K562 (cell line): ENCODE measurements around the gene SLC39A6. TPM values are rescaled to one million over a fixed set of nuclear protein-coding genes. Genes with fewer than 3 reads are reported as not detected.
A peak's percentile ranks its signal among the peaks of the same experiment; 100 is the strongest.
"Not testable (repeated sequence)": the region's sequence is repeated elsewhere in the genome, so short reads cannot be mapped to it uniquely, and the experiment has no call there.

Experiments used
- ATAC-seq: fragments of 200-7000 bp; cut with Tn5 transposase; 3 replicates; pipeline ENCODE4 v1.9.1; 2020; ENCODE audit warnings: moderate library complexity
- BruUV-seq: library from RNA; stranded (reverse); fragments of 400-500 nt; replicated peaks from 2 replicates; lab custom pipeline; 2021; lab: Mats Ljungman, UMichigan
- CTCF ChIA-PET: fragments of 300-600 bp; formaldehyde crosslinking; extraction: SDS; loops from one replicate; lab custom pipeline; 2021; ENCODE audit warnings: low intra/inter-chr PET ratio; lab: Yijun Ruan, JAX
- POLR2A ChIA-PET: fragments of 300-600, 350-650 bp; sonication (Branson Sonifier 250); formaldehyde crosslinking; extraction: SDS; loops from one replicate; lab custom pipeline; 2021; ENCODE audit warnings: antibody characterized with exemption, inconsistent platforms; lab: Yijun Ruan, JAX
- DNase-seq, 4 experiments: peaks; one replicate each; pipeline versions ENCODE4 v3.0.0 to v3.0.0-alpha.2; 2011 to 2018; ENCODE audit warnings: low spot score in 3 of 4, mixed read lengths in 3 of 4; ENCODE audit errors: extremely low read depth in 1 of 4
- FAIRE-seq: peaks from 2 replicates; lab custom pipeline; 2011; peaks lifted over from hg19 to GRCh38; lab: Jason Lieb, UNC
- H2AFZ ChIP-seq: 2 replicates; pipeline ENCODE4 v1.6.0; 2011; ENCODE audit warnings: low read depth, low read length, control low read depth, inconsistent platforms
- H3K27ac ChIP-seq: fragments of 200-600 bp; 3 replicates; pipeline ENCODE4 v1.8.0; 2011; ENCODE audit warnings: low read depth, mild to moderate bottlenecking, control low read depth, inconsistent platforms, low read length, moderate library complexity, mixed read lengths; ENCODE audit errors: extremely low read depth
- H3K27me3 ChIP-seq, 2 experiments: fragments of 300-600 bp in 1 of 2; 2 replicates in 1 of 2; 3 replicates in 1 of 2; pipeline versions ENCODE4 v1.6.0 to v1.8.0; 2011; ENCODE audit warnings: inconsistent platforms in 2 of 2, low read length in 2 of 2, mild to moderate bottlenecking in 1 of 2, mixed read lengths in 1 of 2, moderate library complexity in 1 of 2; ENCODE audit not compliant: control insufficient read depth in 2 of 2, insufficient read depth in 2 of 2
- H3K36me3 ChIP-seq: fragments of 300-600 bp; 3 replicates; pipeline ENCODE4 v1.8.0; 2011; ENCODE audit warnings: mild to moderate bottlenecking, low read length, inconsistent platforms; ENCODE audit not compliant: control insufficient read depth, insufficient read depth
- H3K4me1 ChIP-seq, 2 experiments: fragments of 200-600 bp in 1 of 2; replicated peaks in 1 of 2; 2 replicates in 1 of 2; 3 replicates in 1 of 2; pipeline versions ENCODE4 v1.5.1 to v1.8.0; 2011; ENCODE audit warnings: inconsistent platforms in 2 of 2, low read length in 2 of 2, mild to moderate bottlenecking in 1 of 2, mixed read lengths in 1 of 2, moderate library complexity in 1 of 2; ENCODE audit not compliant: control insufficient read depth in 2 of 2, insufficient read depth in 2 of 2
- H3K4me2 ChIP-seq: 2 replicates; pipeline ENCODE4 v1.6.1; 2011; ENCODE audit warnings: low read length, control low read depth, inconsistent platforms, mixed read lengths; ENCODE audit not compliant: insufficient read depth
- H3K4me3 ChIP-seq: fragments of 200-600 bp; sonication (generic), shearing (Covaris generic); 2 replicates; pipeline ENCODE4 v1.5.1; 2016; ENCODE audit warnings: control low read depth, inconsistent platforms
- H3K79me2 ChIP-seq: fragments of 200-600 bp; 3 replicates; pipeline ENCODE4 v1.8.0; 2011; ENCODE audit warnings: low read length, inconsistent platforms; ENCODE audit not compliant: control insufficient read depth, insufficient read depth
- H3K9ac ChIP-seq, 2 experiments: 2 replicates each; pipeline versions ENCODE4 v1.6.0 to v1.6.1; 2011; ENCODE audit warnings: low read depth in 2 of 2, low read length in 2 of 2, control low read depth in 1 of 2, inconsistent platforms in 1 of 2, mild to moderate bottlenecking in 1 of 2, mixed read lengths in 1 of 2; ENCODE audit not compliant: insufficient read depth in 1 of 2
- H3K9me1 ChIP-seq: one replicate; pipeline ENCODE4 v1.6.0; 2011; ENCODE audit warnings: inconsistent platforms, mild to moderate bottlenecking, low read length, moderate library complexity; ENCODE audit not compliant: control insufficient read depth, insufficient read depth
- H3K9me3 ChIP-seq: replicated peaks from 2 replicates; pipeline ENCODE4 v1.5.1; 2011; ENCODE audit warnings: low read depth, low read length, inconsistent platforms; ENCODE audit not compliant: control insufficient read depth, insufficient read depth
- H4K20me1 ChIP-seq: replicated peaks from 2 replicates; pipeline ENCODE4 v1.6.1; 2011; ENCODE audit warnings: low read length, inconsistent platforms, mixed read lengths; ENCODE audit not compliant: control insufficient read depth, insufficient read depth
- ARID1B ChIP-seq: fragments of 450-650 bp; IDR thresholded peaks from 2 replicates; pipeline ENCODE4 v1.6.1; 2016; ENCODE audit warnings: antibody characterized with exemption, mild to moderate bottlenecking, inconsistent platforms
- ASH1L ChIP-seq: fragments of 450-650 bp; IDR thresholded peaks from 2 replicates; pipeline ENCODE4 v1.6.1; 2018; ENCODE audit warnings: borderline replicate concordance, mild to moderate bottlenecking, low read depth; ENCODE audit not compliant: partially characterized antibody
- L3MBTL2 ChIP-seq: fragments of 450-650 bp; IDR thresholded peaks from 2 replicates; pipeline ENCODE4 v1.6.1; 2016; ENCODE audit warnings: mild to moderate bottlenecking, moderate library complexity
- TCFL5 ChIP-seq: fragments of 250-450 bp; sonication (Bioruptor Pico); conservative IDR thresholded peaks from 2 replicates; pipeline ENCODE4 v1.6.1; 2021; ENCODE audit warnings: mild to moderate bottlenecking, moderate library complexity, matching md5 sums
- ZKSCAN1 ChIP-seq: fragments of 150-350 bp; IDR thresholded peaks from 2 replicates; pipeline ENCODE4 v1.6.1; 2016; ENCODE audit warnings: low read depth, low read length
- ZNF175 ChIP-seq: fragments of 200-800 bp; sonication (Bioruptor generic); IDR thresholded peaks from 2 replicates; pipeline ENCODE4 v1.6.1; 2016; ENCODE audit warnings: low read depth, mild to moderate bottlenecking, missing genetic modification characterization, missing compliant biosample characterization
- WGBS: fragments of 100-300 bp; shearing (Covaris generic); methylation state at CpG from one replicate; pipeline ENCODE4 v1.1.6; 2016; ENCODE audit warnings: low coverage, mixed read lengths; ENCODE audit not compliant: insufficient coverage; ENCODE audit errors: missing lambda C conversion rate; 5-methylcytosine and 5-hydroxymethylcytosine counted together
- in situ Hi-C: fragments of 300-500 bp; cut with MboI; formaldehyde crosslinking; loops from 4 replicates; pipeline ENCODE4 v1.15.0; 2018; ENCODE audit warnings: inconsistent platforms, mixed read lengths
- intact Hi-C: fragments of 100-400 bp; cut with micrococcal nuclease; formaldehyde crosslinking; loops from 2 replicates; pipeline ENCODE4 v1.14.2; 2022
- polyA plus RNA-seq, 8 experiments: library from polyadenylated mRNA; depleted of rRNA in 4 of 8; stranded (reverse) in 5 of 8; unstranded in 3 of 8; fragments of >200 nt; fragmentation: Nextera tagmentation in 2 of 8; fragmentation: Illumina TruSeq in 1 of 8; extraction: Ambion mirVana in 2 of 8; extraction: Trizol in 1 of 8; gene quantifications; 2 replicates each; pipeline versions ENCODE4 v1.2.1 to v1.2.3, GENCODE V29; 2011 to 2014; ENCODE audit warnings: inconsistent platforms in 1 of 8, missing spikeins in 1 of 8
- total RNA-seq, 7 experiments: library from RNA; depleted of rRNA in 6 of 7; stranded (reverse); fragments of >200 nt in 6 of 7; fragmentation: Illumina TruSeq in 2 of 7; extraction: Trizol in 2 of 7; gene quantifications; 2 replicates each; pipeline versions ENCODE4 v1.2.1 to v1.2.3, GENCODE V29; 2011 to 2021; ENCODE audit warnings: low replicate concordance in 1 of 7
- TF ChIP-seq, protein P1 (sequence below), 2 experiments: fragments of 450-650 bp; IDR thresholded peaks; 2 replicates each; pipeline ENCODE4 v1.6.1; 2016
- TF ChIP-seq, protein P2 (sequence below): sonication (generic); formaldehyde crosslinking; IDR thresholded peaks from 2 replicates; pipeline ENCODE4 v1.8.0; 2022; ENCODE audit warnings: mild to moderate bottlenecking, missing genetic modification reagents, borderline replicate concordance
- TF ChIP-seq, protein P3 (sequence below): fragments of 450-650 bp; IDR thresholded peaks from 2 replicates; pipeline ENCODE4 v1.6.1; 2016

The SLC39A6 gene
- total and polyA plus RNA-seq, 9 of the 15 experiments (the other 6 are each of a cell fraction or from before 2014, with no cell fraction given), result 5.6 to 23.8 (median 17.4) TPM

DNA sequence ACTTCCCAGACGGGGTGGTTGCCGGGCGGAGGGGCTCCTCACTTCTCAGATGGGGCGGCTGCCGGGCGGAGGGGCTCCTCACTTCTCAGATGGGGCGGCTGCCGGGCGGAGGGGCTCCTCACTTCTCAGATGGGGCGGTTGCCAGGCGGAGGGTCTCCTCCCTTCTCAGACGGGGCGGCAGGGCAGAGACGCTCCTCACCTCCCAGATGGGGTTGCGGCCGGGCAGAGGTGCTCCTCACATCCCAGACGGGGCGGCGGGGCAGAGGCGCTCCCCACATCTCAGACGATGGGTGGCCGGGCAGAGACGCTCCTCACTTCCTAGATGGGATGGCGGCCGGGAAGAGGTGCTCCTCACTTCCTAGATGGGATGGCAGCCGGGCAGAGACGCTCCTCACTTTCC, 51.4 kb downstream of the SLC39A6 start:
- intact Hi-C loops, H3K36me3 ChIP-seq, H3K79me2 ChIP-seq, H4K20me1 ChIP-seq, POLR2A ChIA-PET, H3K4me2 ChIP-seq, DNase-seq, H2AFZ ChIP-seq, H3K4me3 ChIP-seq, H3K27me3 ChIP-seq, H3K9me3 ChIP-seq, H3K9me1 ChIP-seq, FAIRE-seq, H3K4me1 ChIP-seq, ATAC-seq, BruUV-seq, H3K27ac ChIP-seq, in situ Hi-C loops, H3K9ac ChIP-seq, CTCF ChIA-PET: not testable (repeated sequence)
- WGBS, result 100% methylated on average over 2 of the region's 27 CpGs

DNA sequence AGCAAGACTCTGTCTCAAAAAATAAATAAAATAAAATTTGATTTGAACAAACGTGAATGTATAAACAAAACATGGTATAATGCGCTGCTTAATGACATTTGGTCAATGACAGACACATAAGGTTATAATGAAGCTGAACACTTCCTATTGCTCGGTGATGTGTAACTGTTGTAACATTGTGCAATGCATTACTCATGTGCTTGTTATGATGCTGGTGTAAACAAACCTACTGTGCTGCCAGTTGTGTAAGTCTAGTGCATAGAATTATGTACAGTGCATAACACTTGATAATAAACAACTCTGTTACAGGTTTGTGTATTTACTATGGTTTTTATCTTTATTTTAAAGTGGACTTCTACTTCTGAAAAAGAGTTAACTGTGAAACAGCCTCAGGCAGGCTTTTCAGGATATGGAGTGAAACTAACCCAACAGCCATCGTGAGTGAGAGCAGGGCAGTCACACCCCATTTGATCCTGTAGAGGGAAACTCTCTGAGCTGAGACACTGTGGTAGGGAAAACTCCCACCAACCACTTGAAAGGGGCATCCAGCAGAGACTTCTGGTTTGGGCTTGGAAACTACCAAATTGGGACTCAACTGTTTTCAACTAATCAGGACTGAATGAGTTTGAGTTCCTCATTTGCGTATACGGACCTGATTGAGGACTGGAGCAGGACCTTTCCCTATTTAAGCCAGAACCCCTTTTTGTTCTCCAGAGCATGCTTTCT, 53.1 kb downstream of the SLC39A6 start:
- Histone ChIP-seq H2AFZ (peak overlapping the region; percentile 69), H3K27me3 (peaks cover 2 to 4% of the 10 kb centered on the region in 2 experiments; a peak in 1 of 5 replicates), H3K4me1 (peaks cover 0 to 10% of the 10 kb centered on the region in 2 experiments; a peak in 3 of 5 replicates), H3K9ac (no peak overlapping the region), H3K4me2 (no peak overlapping the region; the same call in 1 of the 2 replicates), H3K36me3 (no peaks in the 10 kb centered on the region), H3K79me2 (no peaks in the 10 kb centered on the region), H4K20me1 (no peaks in the 10 kb centered on the region), H3K4me3 (no peak overlapping the region), H3K9me3 (no peaks in the 10 kb centered on the region; the same call in 1 of the 2 replicates), H3K27ac (no peak overlapping the region), H3K9me1 (no peaks in the 10 kb centered on the region)
- DNase-seq, result no peak
- ChIA-PET POLR2A (interaction anchor here (1.0 kb wide), 1 partner anchor 53 kb away, joined by 3 read pairs; the partner anchor contains the start of gene SLC39A6), CTCF (no interaction called here)
- FAIRE-seq, result no peak
- 41% methylated on average over 6 of the region's 6 CpGs for WGBS
- in situ Hi-C loops (no loop called here), intact Hi-C loops (no loop called here)
- peak; percentile 75 for ATAC-seq
- BruUV-seq, result no TSS peak
- TF ChIP-seq, protein P1, sequence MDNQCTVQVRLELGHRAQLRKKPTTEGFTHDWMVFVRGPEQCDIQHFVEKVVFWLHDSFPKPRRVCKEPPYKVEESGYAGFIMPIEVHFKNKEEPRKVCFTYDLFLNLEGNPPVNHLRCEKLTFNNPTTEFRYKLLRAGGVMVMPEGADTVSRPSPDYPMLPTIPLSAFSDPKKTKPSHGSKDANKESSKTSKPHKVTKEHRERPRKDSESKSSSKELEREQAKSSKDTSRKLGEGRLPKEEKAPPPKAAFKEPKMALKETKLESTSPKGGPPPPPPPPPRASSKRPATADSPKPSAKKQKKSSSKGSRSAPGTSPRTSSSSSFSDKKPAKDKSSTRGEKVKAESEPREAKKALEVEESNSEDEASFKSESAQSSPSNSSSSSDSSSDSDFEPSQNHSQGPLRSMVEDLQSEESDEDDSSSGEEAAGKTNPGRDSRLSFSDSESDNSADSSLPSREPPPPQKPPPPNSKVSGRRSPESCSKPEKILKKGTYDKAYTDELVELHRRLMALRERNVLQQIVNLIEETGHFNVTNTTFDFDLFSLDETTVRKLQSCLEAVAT (IDR thresholded peaks at IDR 0.05), result peak in 1 of 2 experiments; percentile 51; a peak in 1 of 4 replicates
- TF ChIP-seq ZNF175 (CRISPR knock-in tag) (peak; percentile 65; the same call in 1 of the 2 replicates), ARID1B (peak; percentile 17; the same call in 1 of the 2 replicates), TCFL5 (CRISPR knock-in tag) (no peak), ASH1L (no peak), L3MBTL2 (peak; percentile 66; the same call in 1 of the 2 replicates), ZKSCAN1 (peak; percentile 13; the same call in 1 of the 2 replicates)
- TF ChIP-seq, protein P2, sequence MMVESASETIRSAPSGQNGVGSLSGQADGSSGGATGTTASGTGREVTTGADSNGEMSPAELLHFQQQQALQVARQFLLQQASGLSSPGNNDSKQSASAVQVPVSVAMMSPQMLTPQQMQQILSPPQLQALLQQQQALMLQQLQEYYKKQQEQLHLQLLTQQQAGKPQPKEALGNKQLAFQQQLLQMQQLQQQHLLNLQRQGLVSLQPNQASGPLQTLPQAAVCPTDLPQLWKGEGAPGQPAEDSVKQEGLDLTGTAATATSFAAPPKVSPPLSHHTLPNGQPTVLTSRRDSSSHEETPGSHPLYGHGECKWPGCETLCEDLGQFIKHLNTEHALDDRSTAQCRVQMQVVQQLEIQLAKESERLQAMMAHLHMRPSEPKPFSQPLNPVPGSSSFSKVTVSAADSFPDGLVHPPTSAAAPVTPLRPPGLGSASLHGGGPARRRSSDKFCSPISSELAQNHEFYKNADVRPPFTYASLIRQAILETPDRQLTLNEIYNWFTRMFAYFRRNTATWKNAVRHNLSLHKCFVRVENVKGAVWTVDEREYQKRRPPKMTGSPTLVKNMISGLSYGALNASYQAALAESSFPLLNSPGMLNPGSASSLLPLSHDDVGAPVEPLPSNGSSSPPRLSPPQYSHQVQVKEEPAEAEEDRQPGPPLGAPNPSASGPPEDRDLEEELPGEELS (CRISPR knock-in tag), result no peak
- TF ChIP-seq, protein P3, sequence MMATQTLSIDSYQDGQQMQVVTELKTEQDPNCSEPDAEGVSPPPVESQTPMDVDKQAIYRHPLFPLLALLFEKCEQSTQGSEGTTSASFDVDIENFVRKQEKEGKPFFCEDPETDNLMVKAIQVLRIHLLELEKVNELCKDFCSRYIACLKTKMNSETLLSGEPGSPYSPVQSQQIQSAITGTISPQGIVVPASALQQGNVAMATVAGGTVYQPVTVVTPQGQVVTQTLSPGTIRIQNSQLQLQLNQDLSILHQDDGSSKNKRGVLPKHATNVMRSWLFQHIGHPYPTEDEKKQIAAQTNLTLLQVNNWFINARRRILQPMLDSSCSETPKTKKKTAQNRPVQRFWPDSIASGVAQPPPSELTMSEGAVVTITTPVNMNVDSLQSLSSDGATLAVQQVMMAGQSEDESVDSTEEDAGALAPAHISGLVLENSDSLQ, result peak; percentile 38; the same call in 1 of the 2 replicates
